Measurements from ENCODE around the gene ZC3H10. TPM values are rescaled to one million over a fixed set of nuclear protein-coding genes. Genes with fewer than 3 reads are reported as not detected.

The ZC3H10 gene
- total and polyA plus RNA-seq, 8 donors = 4.2 to 8.7 (median 5.9) TPM

GRCh38 chr12:56127485-56127887 is 9.4 kb downstream of the ZC3H10 start:
- H3K4me3 ChIP-seq = peak overlapping the region; percentile 14 to 77
- peak overlapping the region; percentile 84 to 88 for H3K27ac ChIP-seq
- TF ChIP-seq, protein P1, sequence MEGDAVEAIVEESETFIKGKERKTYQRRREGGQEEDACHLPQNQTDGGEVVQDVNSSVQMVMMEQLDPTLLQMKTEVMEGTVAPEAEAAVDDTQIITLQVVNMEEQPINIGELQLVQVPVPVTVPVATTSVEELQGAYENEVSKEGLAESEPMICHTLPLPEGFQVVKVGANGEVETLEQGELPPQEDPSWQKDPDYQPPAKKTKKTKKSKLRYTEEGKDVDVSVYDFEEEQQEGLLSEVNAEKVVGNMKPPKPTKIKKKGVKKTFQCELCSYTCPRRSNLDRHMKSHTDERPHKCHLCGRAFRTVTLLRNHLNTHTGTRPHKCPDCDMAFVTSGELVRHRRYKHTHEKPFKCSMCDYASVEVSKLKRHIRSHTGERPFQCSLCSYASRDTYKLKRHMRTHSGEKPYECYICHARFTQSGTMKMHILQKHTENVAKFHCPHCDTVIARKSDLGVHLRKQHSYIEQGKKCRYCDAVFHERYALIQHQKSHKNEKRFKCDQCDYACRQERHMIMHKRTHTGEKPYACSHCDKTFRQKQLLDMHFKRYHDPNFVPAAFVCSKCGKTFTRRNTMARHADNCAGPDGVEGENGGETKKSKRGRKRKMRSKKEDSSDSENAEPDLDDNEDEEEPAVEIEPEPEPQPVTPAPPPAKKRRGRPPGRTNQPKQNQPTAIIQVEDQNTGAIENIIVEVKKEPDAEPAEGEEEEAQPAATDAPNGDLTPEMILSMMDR (IDR thresholded peaks at IDR 0.05) = no peak
- DNase-seq (no peak), ATAC-seq (no peak)
- peaks cover 0 to 22% of the 10 kb centered on the region in 2 donors for H3K36me3 ChIP-seq
- H3K4me1 ChIP-seq = peaks cover 26 to 59% of the 10 kb centered on the region in 2 donors
- H3K27me3 ChIP-seq = no peaks in the 10 kb centered on the region
- intact Hi-C loops (cut with DNase I) = no loop called here
- no peaks in the 10 kb centered on the region for H3K9me3 ChIP-seq

GRCh38 chr12:56127888-56128669 is 10.0 kb downstream of the ZC3H10 start, which contains the start of gene ESYT1:
Gene ESYT1, plus strand, starts transcription at chr12:56128267. Its CDS starts 53 bp downstream, at chr12:56128320.
- Histone ChIP-seq H3K27me3 (no peaks in the 10 kb centered on the region), H3K9me3 (no peaks in the 10 kb centered on the region), H3K36me3 (peaks cover 0 to 28% of the 10 kb centered on the region in 2 donors), H3K27ac (peak within 1 kb of the TSS; percentile 84 to 89), H3K4me1 (peaks cover 26 to 57% of the 10 kb centered on the region in 2 donors), H3K4me3 (peak within 1 kb of the TSS; percentile 77 to 85)
- DNase-seq = peak; percentile 95 to 100 (median 99)
- peak; percentile 93 for ATAC-seq
- TF ChIP-seq, protein P1 (IDR thresholded peaks at IDR 0.05) = no peak
- intact Hi-C loops (cut with DNase I) = no loop called here

GRCh38 chr12:56128670-56129205 is 10.7 kb downstream of the ZC3H10 start:
- Histone ChIP-seq H3K4me1 (peaks cover 26 to 54% of the 10 kb centered on the region in 2 donors), H3K27ac (peak overlapping the region; percentile 84 to 89), H3K9me3 (no peaks in the 10 kb centered on the region), H3K27me3 (no peaks in the 10 kb centered on the region), H3K36me3 (peaks cover 0 to 35% of the 10 kb centered on the region in 2 donors), H3K4me3 (peak overlapping the region; percentile 77 to 85)
- intact Hi-C loops (cut with DNase I) = no loop called here
- TF ChIP-seq, protein P1 (IDR thresholded peaks at IDR 0.05) = no peak
- DNase-seq (no peak), ATAC-seq (peak; percentile 12)

DNA sequence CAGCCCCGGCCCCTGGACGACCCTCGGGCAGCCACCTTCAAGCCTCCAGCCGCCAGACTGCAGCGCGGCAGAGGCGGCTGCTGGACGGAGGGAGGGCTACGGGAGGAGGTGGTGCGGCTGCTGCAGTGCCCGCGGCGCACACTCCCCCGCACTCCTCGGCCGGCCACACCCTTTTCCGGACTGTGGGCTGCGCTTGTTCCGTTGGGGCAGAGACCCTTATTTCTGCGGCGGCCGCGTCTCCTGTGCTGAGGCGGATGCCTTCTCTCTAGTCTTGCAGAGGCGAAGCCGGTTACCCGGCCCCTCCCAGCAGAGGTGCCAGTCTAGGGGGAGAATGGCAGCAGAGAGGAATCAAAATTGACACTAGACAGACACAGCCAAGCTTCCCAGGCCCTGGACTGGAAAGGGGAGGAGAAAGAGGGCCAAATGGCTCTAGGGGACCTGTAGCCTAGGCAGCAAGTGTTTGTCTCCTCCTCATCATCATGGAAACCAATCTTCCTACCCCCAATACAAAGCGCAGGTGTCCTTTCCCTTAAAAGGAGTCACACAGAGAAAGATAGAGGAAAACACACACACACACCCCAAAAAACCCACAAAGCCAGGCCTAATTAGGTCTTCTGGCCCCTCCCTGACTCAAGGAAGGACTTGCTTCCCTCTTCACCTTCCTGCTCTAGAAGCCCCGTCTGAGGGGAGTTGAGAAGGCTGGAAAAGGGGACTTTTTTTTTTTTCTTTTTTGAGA is 11.3 kb downstream of the ZC3H10 start:
- intact Hi-C loops (cut with DNase I) = no loop called here
- ATAC-seq (peak; percentile 62), DNase-seq (peak in 3 of 4 donors; percentile 65 to 93 (median 81))
- Histone ChIP-seq H3K4me3 (peak overlapping the region; percentile 77 to 85), H3K27me3 (no peaks in the 10 kb centered on the region), H3K27ac (peak overlapping the region; percentile 84 to 89), H3K36me3 (peaks cover 0 to 41% of the 10 kb centered on the region in 2 donors), H3K4me1 (peaks cover 26 to 48% of the 10 kb centered on the region in 2 donors), H3K9me3 (no peaks in the 10 kb centered on the region)
- TF ChIP-seq, protein P1 (IDR thresholded peaks at IDR 0.05) = no peak

All from left lung (tissue), 10 donors.